ENCODE data around the gene FBXO17. TPM values are rescaled to one million over a fixed set of nuclear protein-coding genes. Genes with fewer than 3 reads are reported as not detected.

Gene FBXO17
- total and polyA plus RNA-seq, 4 donors = 7.7 to 20.8 (median 15.6) TPM

GRCh38 chr19:38911388-38912001 is 64.0 kb downstream of the FBXO17 start:
- H3K4me1 ChIP-seq (ENCODE audit: control insufficient read depth, insufficient read depth, low read length) = peaks cover 11% of the 10 kb centered on the region
- DNase-seq (ENCODE audit: low read depth in 4 of 6, low spot score in 6 of 6) = no peak
- H3K4me3 ChIP-seq (ENCODE audit: low read depth, low read length) = no peak overlapping the region
- whole genome bisulfite sequencing (ENCODE audit: insufficient coverage) = 42% methylated on average over 13 of the region's 16 CpGs
- peaks cover 45% of the 10 kb centered on the region for H3K36me3 ChIP-seq (ENCODE audit: control insufficient read depth, insufficient read depth, low read length)
- no peaks in the 10 kb centered on the region for H3K9me3 ChIP-seq (ENCODE audit: control insufficient read depth, insufficient read depth, low read length)
- H3K27me3 ChIP-seq (ENCODE audit: control insufficient read depth, insufficient read depth, low read length) = peaks cover 2% of the 10 kb centered on the region
- no peak overlapping the region for H3K27ac ChIP-seq (ENCODE audit: low read depth, low read length)

GRCh38 chr19:38910488-38910887 is 65.1 kb downstream of the FBXO17 start:
- 94% methylated on average over 8 of the region's 12 CpGs for WGBS (ENCODE audit: insufficient coverage)
- peaks cover 44% of the 10 kb centered on the region for H3K36me3 ChIP-seq (ENCODE audit: control insufficient read depth, insufficient read depth, low read length)

GRCh38 chr19:38908911-38909310 is 66.6 kb downstream of the FBXO17 start:
- DNase-seq (ENCODE audit: low read depth in 4 of 6, low spot score in 6 of 6) = no peak
- WGBS (ENCODE audit: insufficient coverage) = 84% methylated on average over 5 of the region's 10 CpGs
- Histone ChIP-seq H3K27ac (ENCODE audit: low read depth, low read length) (no peak overlapping the region), H3K36me3 (ENCODE audit: control insufficient read depth, insufficient read depth, low read length) (peaks cover 42% of the 10 kb centered on the region), H3K9me3 (ENCODE audit: control insufficient read depth, insufficient read depth, low read length) (no peaks in the 10 kb centered on the region), H3K27me3 (ENCODE audit: control insufficient read depth, insufficient read depth, low read length) (peaks cover 2% of the 10 kb centered on the region), H3K4me1 (ENCODE audit: control insufficient read depth, insufficient read depth, low read length) (peaks cover 11% of the 10 kb centered on the region), H3K4me3 (ENCODE audit: low read depth, low read length) (no peak overlapping the region)

More at GRCh38 chr19:38910488-38910887, 65.1 kb downstream of the FBXO17 start:
- Histone ChIP-seq H3K4me1 (ENCODE audit: control insufficient read depth, insufficient read depth, low read length) (peaks cover 11% of the 10 kb centered on the region), H3K4me3 (ENCODE audit: low read depth, low read length) (no peak overlapping the region), H3K9me3 (ENCODE audit: control insufficient read depth, insufficient read depth, low read length) (no peaks in the 10 kb centered on the region), H3K27me3 (ENCODE audit: control insufficient read depth, insufficient read depth, low read length) (peaks cover 2% of the 10 kb centered on the region), H3K27ac (ENCODE audit: low read depth, low read length) (no peak overlapping the region)
- DNase-seq (ENCODE audit: low read depth in 4 of 6, low spot score in 6 of 6) = no peak

GRCh38 chr19:38907670-38908069 is 67.9 kb downstream of the FBXO17 start:
- no peak for DNase-seq (ENCODE audit: low read depth in 4 of 6, low spot score in 6 of 6)
- Histone ChIP-seq H3K4me1 (ENCODE audit: control insufficient read depth, insufficient read depth, low read length) (peaks cover 11% of the 10 kb centered on the region), H3K36me3 (ENCODE audit: control insufficient read depth, insufficient read depth, low read length) (peaks cover 44% of the 10 kb centered on the region), H3K4me3 (ENCODE audit: low read depth, low read length) (no peak overlapping the region), H3K27me3 (ENCODE audit: control insufficient read depth, insufficient read depth, low read length) (peaks cover 2% of the 10 kb centered on the region), H3K27ac (ENCODE audit: low read depth, low read length) (no peak overlapping the region), H3K9me3 (ENCODE audit: control insufficient read depth, insufficient read depth, low read length) (no peaks in the 10 kb centered on the region)
- 94% methylated on average over 12 of the region's 12 CpGs for WGBS (ENCODE audit: insufficient coverage)

GRCh38 chr19:38907227-38907626 is 68.3 kb downstream of the FBXO17 start:
- Histone ChIP-seq H3K27me3 (ENCODE audit: control insufficient read depth, insufficient read depth, low read length) (peaks cover 2% of the 10 kb centered on the region), H3K27ac (ENCODE audit: low read depth, low read length) (no peak overlapping the region), H3K4me3 (ENCODE audit: low read depth, low read length) (no peak overlapping the region), H3K4me1 (ENCODE audit: control insufficient read depth, insufficient read depth, low read length) (peaks cover 7% of the 10 kb centered on the region), H3K36me3 (ENCODE audit: control insufficient read depth, insufficient read depth, low read length) (peaks cover 44% of the 10 kb centered on the region), H3K9me3 (ENCODE audit: control insufficient read depth, insufficient read depth, low read length) (no peaks in the 10 kb centered on the region)
- no peak for DNase-seq (ENCODE audit: low read depth in 4 of 6, low spot score in 6 of 6)
- 94% methylated on average over 29 of the region's 29 CpGs for WGBS (ENCODE audit: insufficient coverage)

- H3K36me3 ChIP-seq (ENCODE audit: control insufficient read depth, insufficient read depth, low read length) = peaks cover 42% of the 10 kb centered on the region
- no peaks in the 10 kb centered on the region for H3K27me3 ChIP-seq (ENCODE audit: control insufficient read depth, insufficient read depth, low read length)
- no peak for DNase-seq (ENCODE audit: low read depth in 4 of 6, low spot score in 6 of 6)
- H3K9me3 ChIP-seq (ENCODE audit: control insufficient read depth, insufficient read depth, low read length) = no peaks in the 10 kb centered on the region
- no peak overlapping the region for H3K27ac ChIP-seq (ENCODE audit: low read depth, low read length)
- H3K4me1 ChIP-seq (ENCODE audit: control insufficient read depth, insufficient read depth, low read length) = no peaks in the 10 kb centered on the region
- WGBS (ENCODE audit: insufficient coverage) = 100% methylated on average over 2 of the region's 4 CpGs
- H3K4me3 ChIP-seq (ENCODE audit: low read depth, low read length) = no peak overlapping the region
Measured at GRCh38 chr19:38905620-38906019, 69.9 kb downstream of the FBXO17 start.

GRCh38 chr19:38904581-38905539 is 70.7 kb downstream of the FBXO17 start:
- peaks cover 38% of the 10 kb centered on the region for H3K36me3 ChIP-seq (ENCODE audit: control insufficient read depth, insufficient read depth, low read length)
- 92% methylated on average over 34 of the region's 35 CpGs for WGBS (ENCODE audit: insufficient coverage)
- no peak overlapping the region for H3K4me3 ChIP-seq (ENCODE audit: low read depth, low read length)
- no peak overlapping the region for H3K27ac ChIP-seq (ENCODE audit: low read depth, low read length)
- H3K9me3 ChIP-seq (ENCODE audit: control insufficient read depth, insufficient read depth, low read length) = no peaks in the 10 kb centered on the region
- no peaks in the 10 kb centered on the region for H3K4me1 ChIP-seq (ENCODE audit: control insufficient read depth, insufficient read depth, low read length)
- no peak for DNase-seq (ENCODE audit: low read depth in 4 of 6, low spot score in 6 of 6)
- no peaks in the 10 kb centered on the region for H3K27me3 ChIP-seq (ENCODE audit: control insufficient read depth, insufficient read depth, low read length)

- H3K4me1 ChIP-seq (ENCODE audit: control insufficient read depth, insufficient read depth, low read length) = peaks cover 24% of the 10 kb centered on the region
- WGBS (ENCODE audit: insufficient coverage) = 100% methylated on average over 1 of the region's 1 CpG
Measured at GRCh38 chr19:38901683-38902082, 73.9 kb downstream of the FBXO17 start.

GRCh38 chr19:38900743-38901190 is 74.8 kb downstream of the FBXO17 start:
- no peaks in the 10 kb centered on the region for H3K27me3 ChIP-seq (ENCODE audit: control insufficient read depth, insufficient read depth, low read length)
- no peak for DNase-seq (ENCODE audit: low read depth in 4 of 6, low spot score in 6 of 6)
- H3K36me3 ChIP-seq (ENCODE audit: control insufficient read depth, insufficient read depth, low read length) = peaks cover 15% of the 10 kb centered on the region
- no peak overlapping the region for H3K4me3 ChIP-seq (ENCODE audit: low read depth, low read length)
- no peak overlapping the region for H3K27ac ChIP-seq (ENCODE audit: low read depth, low read length)
- peaks cover 29% of the 10 kb centered on the region for H3K4me1 ChIP-seq (ENCODE audit: control insufficient read depth, insufficient read depth, low read length)
- H3K9me3 ChIP-seq (ENCODE audit: control insufficient read depth, insufficient read depth, low read length) = no peaks in the 10 kb centered on the region
- WGBS (ENCODE audit: insufficient coverage) = 63% methylated on average over 1 of the region's 3 CpGs

More at GRCh38 chr19:38901683-38902082, 73.9 kb downstream of the FBXO17 start:
- no peak for DNase-seq (ENCODE audit: low read depth in 4 of 6, low spot score in 6 of 6)
- Histone ChIP-seq H3K4me3 (ENCODE audit: low read depth, low read length) (no peak overlapping the region), H3K36me3 (ENCODE audit: control insufficient read depth, insufficient read depth, low read length) (peaks cover 19% of the 10 kb centered on the region), H3K27ac (ENCODE audit: low read depth, low read length) (no peak overlapping the region), H3K27me3 (ENCODE audit: control insufficient read depth, insufficient read depth, low read length) (no peaks in the 10 kb centered on the region), H3K9me3 (ENCODE audit: control insufficient read depth, insufficient read depth, low read length) (no peaks in the 10 kb centered on the region)
